OCI-LY1 (cell line): ENCODE results near the gene ADGRD2.

Source experiments
- H2AFZ ChIP-seq: fragments of 200-600 bp; sonication (generic), shearing (Covaris generic); 2 replicates; pipeline ENCODE4 v1.6.0; 2014; ENCODE audit warnings: antibody characterized with exemption, mild to moderate bottlenecking, low read length
- H3F3A ChIP-seq: fragments of 200-600 bp; sonication (generic), shearing (Covaris generic); 2 replicates; pipeline ENCODE4 v1.6.0; 2014; ENCODE audit warnings: mild to moderate bottlenecking, antibody characterized with exemption, low read length, moderate library complexity; ENCODE audit not compliant: insufficient read depth
- H3K27ac ChIP-seq: fragments of 200-600 bp; sonication (generic); 2 replicates; pipeline ENCODE4 v1.5.1; 2014; ENCODE audit warnings: low read length, mixed run types, mild to moderate bottlenecking, low read depth; ENCODE audit not compliant: poor library complexity, severe bottlenecking
- H3K27me3 ChIP-seq: fragments of 200-600 bp; sonication (generic); 2 replicates; pipeline ENCODE4 v1.6.0; 2014; ENCODE audit warnings: antibody characterized with exemption, mild to moderate bottlenecking, low read length, moderate library complexity; ENCODE audit not compliant: insufficient read depth
- H3K36me3 ChIP-seq: fragments of 200-600 bp; sonication (generic); 2 replicates; pipeline ENCODE4 v1.6.1; 2014; ENCODE audit warnings: mild to moderate bottlenecking, antibody characterized with exemption, low read length, moderate library complexity, mixed read lengths; ENCODE audit not compliant: insufficient read depth
- H3K4me1 ChIP-seq: fragments of 200-600 bp; sonication (generic); 2 replicates; pipeline ENCODE4 v1.5.1; 2014; ENCODE audit warnings: mild to moderate bottlenecking, low read length, moderate library complexity; ENCODE audit not compliant: insufficient read depth, severe bottlenecking
- H3K4me2 ChIP-seq: fragments of 200-600 bp; sonication (generic), shearing (Covaris generic); 2 replicates; pipeline ENCODE4 v1.6.1; 2014; ENCODE audit warnings: low read length
- H3K4me3 ChIP-seq: fragments of 200-600 bp; sonication (generic); 2 replicates; pipeline ENCODE4 v1.5.1; 2014; ENCODE audit warnings: low read length, low read depth, mild to moderate bottlenecking, mixed read lengths; ENCODE audit not compliant: poor library complexity, severe bottlenecking
- H3K79me2 ChIP-seq: fragments of 200-600 bp; shearing (Covaris generic); 2 replicates; pipeline ENCODE4 v1.6.1; 2016; ENCODE audit warnings: mixed run types, low read length, mixed read lengths; ENCODE audit not compliant: insufficient read depth
- H3K9ac ChIP-seq: fragments of 200-600 bp; sonication (generic), shearing (Covaris generic); 2 replicates; pipeline ENCODE4 v1.6.1; 2014; ENCODE audit warnings: mild to moderate bottlenecking, low read length, mixed read lengths
- H3K9me2 ChIP-seq: fragments of 200-600 bp; sonication (generic), shearing (Covaris generic); 2 replicates; pipeline ENCODE4 v1.6.1; 2014; ENCODE audit warnings: low read depth, mild to moderate bottlenecking, low read length, mixed read lengths
- H3K9me3 ChIP-seq: fragments of 200-600 bp; shearing (Covaris generic); 2 replicates; pipeline ENCODE4 v1.6.1; 2014; ENCODE audit warnings: low read length, mixed read lengths
- H4K20me1 ChIP-seq: fragments of 200-600 bp; sonication (generic), shearing (Covaris generic); 2 replicates; pipeline ENCODE4 v1.6.0; 2016; ENCODE audit warnings: mild to moderate bottlenecking, low read length; ENCODE audit not compliant: insufficient read depth
- EZH2 ChIP-seq: fragments of 200-600 bp; sonication (generic), shearing (Covaris generic); IDR thresholded peaks from 2 replicates; pipeline ENCODE4 v1.8.0; 2017; ENCODE audit warnings: borderline replicate concordance, mixed run types, mild to moderate bottlenecking, antibody characterized with exemption, low read length, moderate library complexity, mixed read lengths
- TF ChIP-seq, protein P1 (sequence below): fragments of 200-600 bp; sonication (generic), shearing (Covaris generic); IDR thresholded peaks from 2 replicates; pipeline ENCODE4 v1.5.1; 2017; ENCODE audit warnings: mild to moderate bottlenecking, antibody characterized with exemption, low read length, moderate library complexity, mixed read lengths

Gene ADGRD2

DNA sequence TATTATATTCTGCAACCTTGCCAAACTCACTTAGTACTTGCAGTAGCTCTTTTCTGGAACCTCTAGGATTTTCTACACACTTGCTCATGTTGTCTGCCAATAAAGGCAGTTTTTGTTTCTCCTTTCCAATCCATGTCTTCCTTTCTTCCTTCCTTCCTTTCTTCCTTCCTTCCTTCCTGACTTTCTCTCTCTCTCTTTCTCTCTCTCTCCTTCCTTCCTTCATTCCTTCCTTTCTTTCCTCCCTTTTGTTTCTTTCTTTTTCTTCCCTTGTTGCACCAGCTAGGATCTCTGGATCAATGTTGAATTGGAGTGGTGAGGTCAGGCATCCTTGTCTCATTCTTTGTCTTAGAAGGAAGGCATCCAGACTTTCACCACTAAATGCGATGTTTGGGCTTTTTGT is 12.5 kb downstream of the ADGRD2 start:
- Histone ChIP-seq H3K36me3 (no peaks in the 10 kb centered on the region), H3K4me2 (no peak overlapping the region)
- TF ChIP-seq EZH2, result no peak
- TF ChIP-seq, protein P1, sequence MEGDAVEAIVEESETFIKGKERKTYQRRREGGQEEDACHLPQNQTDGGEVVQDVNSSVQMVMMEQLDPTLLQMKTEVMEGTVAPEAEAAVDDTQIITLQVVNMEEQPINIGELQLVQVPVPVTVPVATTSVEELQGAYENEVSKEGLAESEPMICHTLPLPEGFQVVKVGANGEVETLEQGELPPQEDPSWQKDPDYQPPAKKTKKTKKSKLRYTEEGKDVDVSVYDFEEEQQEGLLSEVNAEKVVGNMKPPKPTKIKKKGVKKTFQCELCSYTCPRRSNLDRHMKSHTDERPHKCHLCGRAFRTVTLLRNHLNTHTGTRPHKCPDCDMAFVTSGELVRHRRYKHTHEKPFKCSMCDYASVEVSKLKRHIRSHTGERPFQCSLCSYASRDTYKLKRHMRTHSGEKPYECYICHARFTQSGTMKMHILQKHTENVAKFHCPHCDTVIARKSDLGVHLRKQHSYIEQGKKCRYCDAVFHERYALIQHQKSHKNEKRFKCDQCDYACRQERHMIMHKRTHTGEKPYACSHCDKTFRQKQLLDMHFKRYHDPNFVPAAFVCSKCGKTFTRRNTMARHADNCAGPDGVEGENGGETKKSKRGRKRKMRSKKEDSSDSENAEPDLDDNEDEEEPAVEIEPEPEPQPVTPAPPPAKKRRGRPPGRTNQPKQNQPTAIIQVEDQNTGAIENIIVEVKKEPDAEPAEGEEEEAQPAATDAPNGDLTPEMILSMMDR, result no peak

GRCh38 chr9:124465736-124466135 is 15.5 kb downstream of the ADGRD2 start:
- no peak overlapping the region for H3K27ac ChIP-seq
- H3K4me3 ChIP-seq, result no peak overlapping the region
- no peaks in the 10 kb centered on the region for H3F3A ChIP-seq
- TF ChIP-seq, protein P1, result no peak
- no peak for TF ChIP-seq EZH2
- H3K27me3 ChIP-seq, result no peaks in the 10 kb centered on the region; the same call in 1 of the 2 replicates
- no peak overlapping the region for H2AFZ ChIP-seq
- no peaks in the 10 kb centered on the region for H4K20me1 ChIP-seq
- no peaks in the 10 kb centered on the region for H3K36me3 ChIP-seq
- H3K9me2 ChIP-seq, result no peaks in the 10 kb centered on the region
- no peaks in the 10 kb centered on the region for H3K9me3 ChIP-seq
- H3K9ac ChIP-seq, result no peak overlapping the region
- H3K79me2 ChIP-seq, result no peaks in the 10 kb centered on the region
- no peak overlapping the region for H3K4me2 ChIP-seq
- no peaks in the 10 kb centered on the region for H3K4me1 ChIP-seq

More for the DNA sequence above, 12.5 kb downstream of the ADGRD2 start:
- Histone ChIP-seq H3K27me3 (peaks cover 3% of the 10 kb centered on the region; the same call in 1 of the 2 replicates), H3K9me3 (no peaks in the 10 kb centered on the region), H3F3A (no peaks in the 10 kb centered on the region), H3K9ac (no peak overlapping the region), H3K4me3 (no peak overlapping the region), H3K79me2 (no peaks in the 10 kb centered on the region), H4K20me1 (no peaks in the 10 kb centered on the region), H2AFZ (no peak overlapping the region), H3K4me1 (no peaks in the 10 kb centered on the region), H3K9me2 (no peaks in the 10 kb centered on the region), H3K27ac (no peak overlapping the region)

GRCh38 chr9:124467410-124468060 is 17.3 kb downstream of the ADGRD2 start:
- H4K20me1 ChIP-seq, result no peaks in the 10 kb centered on the region
- no peak overlapping the region for H3K4me3 ChIP-seq
- no peaks in the 10 kb centered on the region for H3K9me3 ChIP-seq
- H3K27me3 ChIP-seq, result no peaks in the 10 kb centered on the region; the same call in 1 of the 2 replicates
- no peaks in the 10 kb centered on the region for H3F3A ChIP-seq
- H3K9ac ChIP-seq, result no peak overlapping the region
- TF ChIP-seq EZH2, result no peak
- TF ChIP-seq, protein P1, result no peak
- H3K27ac ChIP-seq, result no peak overlapping the region
- H3K4me1 ChIP-seq, result no peaks in the 10 kb centered on the region
- H3K4me2 ChIP-seq, result no peak overlapping the region
- no peaks in the 10 kb centered on the region for H3K79me2 ChIP-seq
- H3K36me3 ChIP-seq, result no peaks in the 10 kb centered on the region
- H3K9me2 ChIP-seq, result no peaks in the 10 kb centered on the region
- no peak overlapping the region for H2AFZ ChIP-seq
